Calu3 (cell line): ENCODE measurements around the gene LAMC3. TPM values are rescaled to one million over a fixed set of nuclear protein-coding genes. Genes with fewer than 3 reads are reported as not detected.

Experiments used
- BruUV-seq: library from RNA; stranded (reverse); fragments of 400-500 nt; replicated peaks from 2 replicates; lab custom pipeline; 2021; lab: Mats Ljungman, UMichigan
- CTCF ChIA-PET: fragments of 300-600 bp; sonication (Branson Sonifier 250); formaldehyde crosslinking; loops from one replicate; lab custom pipeline; 2022; ENCODE audit warnings: antibody characterized with exemption; lab: Charles Lee
- DNase-seq: peaks from one replicate; pipeline ENCODE4 v3.0.0; 2022
- H3K27ac Mint-ChIP-seq: one replicate; pipeline ENCODE4 v1.8.0; 2022; ENCODE audit warnings: mixed read lengths; ENCODE audit not compliant: unreplicated experiment
- H3K27me3 Mint-ChIP-seq: one replicate; pipeline ENCODE4 v1.8.0; 2022; ENCODE audit warnings: mixed read lengths; ENCODE audit not compliant: unreplicated experiment
- H3K36me3 Mint-ChIP-seq: one replicate; pipeline ENCODE4 v1.8.0; 2022; ENCODE audit warnings: mild to moderate bottlenecking, moderate library complexity, mixed read lengths; ENCODE audit not compliant: insufficient read depth, unreplicated experiment
- H3K4me1 Mint-ChIP-seq: one replicate; pipeline ENCODE4 v1.8.0; 2022; ENCODE audit warnings: mild to moderate bottlenecking, low read depth, mixed read lengths; ENCODE audit not compliant: unreplicated experiment
- H3K4me3 Mint-ChIP-seq: one replicate; pipeline ENCODE4 v1.8.0; 2022; ENCODE audit warnings: mild to moderate bottlenecking, low read depth, moderate library complexity, mixed read lengths; ENCODE audit not compliant: unreplicated experiment
- H3K9me3 Mint-ChIP-seq: one replicate; pipeline ENCODE4 v1.8.0; 2022; ENCODE audit warnings: low read depth, mixed read lengths; ENCODE audit not compliant: unreplicated experiment
- intact Hi-C: fragments of 100-400 bp; cut with micrococcal nuclease; formaldehyde crosslinking; loops from one replicate; pipeline ENCODE4 v1.10.0; 2022; ENCODE audit not compliant: unreplicated experiment
- total RNA-seq: library from RNA; stranded (reverse); gene quantifications from 2 replicates; pipeline ENCODE4 v1.2.3, GENCODE V29; 2022
- TF ChIP-seq, protein P1 (sequence below): fragments of 200-600 bp; IDR thresholded peaks from one replicate; pipeline ENCODE4 v1.8.0; 2022; ENCODE audit warnings: antibody characterized with exemption; ENCODE audit not compliant: unreplicated experiment

LAMC3 gene
- total RNA-seq, 1 experiment from 2014 or later, result not detected

- H3K27me3 Mint-ChIP-seq, result peaks cover 27% of the 10 kb centered on the region
- H3K36me3 Mint-ChIP-seq, result peaks cover 23% of the 10 kb centered on the region
- peak; percentile 61 for DNase-seq
- H3K4me1 Mint-ChIP-seq, result no peaks in the 10 kb centered on the region
- CTCF ChIA-PET, result no interaction called here
- H3K4me3 Mint-ChIP-seq, result peak within 1 kb of the TSS; percentile 71
- TF ChIP-seq, protein P1, sequence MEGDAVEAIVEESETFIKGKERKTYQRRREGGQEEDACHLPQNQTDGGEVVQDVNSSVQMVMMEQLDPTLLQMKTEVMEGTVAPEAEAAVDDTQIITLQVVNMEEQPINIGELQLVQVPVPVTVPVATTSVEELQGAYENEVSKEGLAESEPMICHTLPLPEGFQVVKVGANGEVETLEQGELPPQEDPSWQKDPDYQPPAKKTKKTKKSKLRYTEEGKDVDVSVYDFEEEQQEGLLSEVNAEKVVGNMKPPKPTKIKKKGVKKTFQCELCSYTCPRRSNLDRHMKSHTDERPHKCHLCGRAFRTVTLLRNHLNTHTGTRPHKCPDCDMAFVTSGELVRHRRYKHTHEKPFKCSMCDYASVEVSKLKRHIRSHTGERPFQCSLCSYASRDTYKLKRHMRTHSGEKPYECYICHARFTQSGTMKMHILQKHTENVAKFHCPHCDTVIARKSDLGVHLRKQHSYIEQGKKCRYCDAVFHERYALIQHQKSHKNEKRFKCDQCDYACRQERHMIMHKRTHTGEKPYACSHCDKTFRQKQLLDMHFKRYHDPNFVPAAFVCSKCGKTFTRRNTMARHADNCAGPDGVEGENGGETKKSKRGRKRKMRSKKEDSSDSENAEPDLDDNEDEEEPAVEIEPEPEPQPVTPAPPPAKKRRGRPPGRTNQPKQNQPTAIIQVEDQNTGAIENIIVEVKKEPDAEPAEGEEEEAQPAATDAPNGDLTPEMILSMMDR, result no peak
- H3K27ac Mint-ChIP-seq, result no peak within 1 kb of the TSS
- no peaks in the 10 kb centered on the region for H3K9me3 Mint-ChIP-seq
- intact Hi-C loops, result no loop called here
- BruUV-seq, result no TSS peak
Measured at GRCh38 chr9:131096269-131097125, 87.5 kb downstream of the LAMC3 start, which contains the start of gene AIF1L. Gene AIF1L (plus strand): TSS chr9:131096531. CDS start chr9:131096630, 99 bp downstream.

GRCh38 chr9:131097126-131097947, 88.4 kb downstream of the LAMC3 start:
- TF ChIP-seq, protein P1, result no peak
- CTCF ChIA-PET, result no interaction called here
- intact Hi-C loops, result no loop called here
- Mint-ChIP-seq H3K4me1 (no peaks in the 10 kb centered on the region), H3K4me3 (peak overlapping the region; percentile 71), H3K27me3 (peaks cover 27% of the 10 kb centered on the region), H3K36me3 (peaks cover 23% of the 10 kb centered on the region), H3K9me3 (no peaks in the 10 kb centered on the region), H3K27ac (no peak overlapping the region)
- TSS peak; percentile 41 for BruUV-seq
- DNase-seq, result no peak

GRCh38 chr9:131097948-131098278, 88.9 kb downstream of the LAMC3 start:
- H3K9me3 Mint-ChIP-seq, result no peaks in the 10 kb centered on the region
- peaks cover 27% of the 10 kb centered on the region for H3K27me3 Mint-ChIP-seq
- DNase-seq, result no peak
- intact Hi-C loops, result no loop called here
- H3K36me3 Mint-ChIP-seq, result peaks cover 23% of the 10 kb centered on the region
- H3K27ac Mint-ChIP-seq, result no peak overlapping the region
- H3K4me3 Mint-ChIP-seq, result no peak overlapping the region
- TF ChIP-seq, protein P1, result no peak
- H3K4me1 Mint-ChIP-seq, result no peaks in the 10 kb centered on the region
- CTCF ChIA-PET, result no interaction called here
- no TSS peak for BruUV-seq

DNA sequence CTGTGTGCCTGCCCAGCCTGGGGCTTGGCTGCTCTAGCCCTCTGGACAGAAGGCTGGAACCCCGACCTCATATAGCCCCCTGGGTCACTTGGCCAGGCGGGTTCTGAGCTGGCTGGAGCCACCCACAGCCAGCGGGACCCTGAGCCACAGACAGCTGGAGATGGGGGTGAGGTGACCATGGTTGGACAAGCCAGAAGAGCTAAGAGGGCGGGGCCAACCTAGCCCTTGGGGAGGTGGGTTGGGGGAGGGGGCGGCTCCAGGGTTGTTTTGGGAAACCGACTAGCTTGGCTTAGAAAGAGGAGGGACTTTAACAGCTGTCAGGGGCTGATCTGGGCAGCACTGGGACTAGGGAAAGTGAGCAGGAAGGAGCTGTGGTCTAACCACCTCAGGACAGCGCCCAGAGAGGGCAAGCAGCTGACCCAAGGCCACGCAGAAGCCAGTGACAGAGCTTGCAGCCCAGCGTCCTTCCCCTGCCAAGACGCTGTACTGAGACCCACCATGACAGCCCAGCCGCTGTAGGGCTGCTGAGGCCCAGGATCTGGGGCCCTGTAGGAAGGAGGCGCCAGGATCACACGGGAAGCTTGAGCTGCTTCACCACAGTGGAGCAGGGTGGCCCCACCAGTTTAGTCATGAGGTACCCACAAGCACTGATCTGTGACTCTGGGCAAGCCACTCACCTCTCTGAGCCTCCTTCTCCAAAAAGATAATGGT, 89.6 kb downstream of the LAMC3 start:
- no peak for DNase-seq
- no peak overlapping the region for H3K4me3 Mint-ChIP-seq
- H3K27ac Mint-ChIP-seq, result no peak overlapping the region
- intact Hi-C loops, result no loop called here
- no peaks in the 10 kb centered on the region for H3K4me1 Mint-ChIP-seq
- H3K9me3 Mint-ChIP-seq, result no peaks in the 10 kb centered on the region
- TF ChIP-seq, protein P1, result no peak
- CTCF ChIA-PET, result no interaction called here
- H3K27me3 Mint-ChIP-seq, result peaks cover 27% of the 10 kb centered on the region
- H3K36me3 Mint-ChIP-seq, result peaks cover 23% of the 10 kb centered on the region
- no TSS peak for BruUV-seq
